Trophoblast cell (in vitro differentiated cells and primary cell): Measurements from ENCODE around the gene GNPDA1.
A peak's percentile ranks its signal among the peaks of the same experiment; 100 is the strongest.

Source experiments
- DNase-seq, 2 donors: peaks; one replicate each; pipeline ENCODE4 v3.0.0-alpha.2; 2016
- H2AFZ ChIP-seq: 2 replicates; pipeline ENCODE4 v1.6.1; 2013; ENCODE audit warnings: low read length, moderate library complexity, mild to moderate bottlenecking; ENCODE audit not compliant: insufficient read depth, poor library complexity
- H2AK5ac ChIP-seq: 2 replicates; pipeline ENCODE4 v1.6.1; 2013; ENCODE audit warnings: mild to moderate bottlenecking, low read length
- H2BK120ac ChIP-seq: 2 replicates; pipeline ENCODE4 v1.6.1; 2013; ENCODE audit warnings: low read length, mild to moderate bottlenecking, moderate library complexity; ENCODE audit not compliant: insufficient read depth, poor library complexity
- H2BK12ac ChIP-seq: 2 replicates; pipeline ENCODE4 v1.6.1; 2013; ENCODE audit warnings: mild to moderate bottlenecking, low read length, moderate library complexity
- H2BK5ac ChIP-seq: 2 replicates; pipeline ENCODE4 v1.6.1; 2013; ENCODE audit warnings: low read length, low read depth, moderate library complexity, mild to moderate bottlenecking; ENCODE audit not compliant: poor library complexity
- H3K14ac ChIP-seq: 2 replicates; pipeline ENCODE4 v1.6.1; 2013; ENCODE audit warnings: mild to moderate bottlenecking, low read length
- H3K18ac ChIP-seq: 2 replicates; pipeline ENCODE4 v1.6.1; 2013; ENCODE audit warnings: mild to moderate bottlenecking, low read length
- H3K23ac ChIP-seq: 2 replicates; pipeline ENCODE4 v1.6.1; 2013; ENCODE audit warnings: low read length
- H3K27ac ChIP-seq: 2 replicates; pipeline ENCODE4 v1.5.1; 2013; ENCODE audit warnings: low read depth, mild to moderate bottlenecking, inconsistent platforms, low read length, moderate library complexity
- H3K27me3 ChIP-seq: 2 replicates; pipeline ENCODE4 v1.6.1; 2013; ENCODE audit warnings: inconsistent platforms, mild to moderate bottlenecking, low read length, moderate library complexity; ENCODE audit not compliant: insufficient read depth
- H3K36me3 ChIP-seq, 2 experiments: 1 replicate in 1 of 2; 2 replicates in 1 of 2; pipeline ENCODE4 v1.6.1; 2013; ENCODE audit warnings: low read length in 2 of 2, mild to moderate bottlenecking in 2 of 2, moderate library complexity in 1 of 2; ENCODE audit not compliant: insufficient read depth in 2 of 2, control insufficient read depth in 1 of 2
- H3K4ac ChIP-seq: 2 replicates; pipeline ENCODE4 v1.6.1; 2013; ENCODE audit warnings: low read depth, mild to moderate bottlenecking, low read length, moderate library complexity
- H3K4me1 ChIP-seq, 2 experiments: 1 replicate in 1 of 2; 2 replicates in 1 of 2; pipeline ENCODE4 v1.6.1; 2013; ENCODE audit warnings: low read length in 2 of 2, mild to moderate bottlenecking in 2 of 2, moderate library complexity in 1 of 2; ENCODE audit not compliant: insufficient read depth in 2 of 2, control insufficient read depth in 1 of 2
- H3K4me2 ChIP-seq: 2 replicates; pipeline ENCODE4 v1.6.1; 2013; ENCODE audit warnings: inconsistent platforms, mild to moderate bottlenecking, low read length, moderate library complexity
- H3K4me3 ChIP-seq: 2 replicates; pipeline ENCODE4 v1.5.1; 2013; ENCODE audit warnings: mild to moderate bottlenecking, low read depth, low read length, inconsistent platforms
- H3K79me1 ChIP-seq: one replicate; pipeline ENCODE4 v1.6.1; 2013; ENCODE audit warnings: low read length
- H3K79me2 ChIP-seq: 2 replicates; pipeline ENCODE4 v1.6.1; 2013; ENCODE audit warnings: low read length, mild to moderate bottlenecking; ENCODE audit not compliant: control insufficient read depth, insufficient read depth, poor library complexity
- H3K9ac ChIP-seq: 2 replicates; pipeline ENCODE4 v1.6.1; 2013; ENCODE audit warnings: mild to moderate bottlenecking, low read length
- H3K9me3 ChIP-seq: 2 replicates; pipeline ENCODE4 v1.6.1; 2013; ENCODE audit warnings: low read depth, mild to moderate bottlenecking, control low read depth, inconsistent platforms, low read length; ENCODE audit not compliant: insufficient read depth
- H4K12ac ChIP-seq: 2 replicates; pipeline ENCODE4 v1.6.1; 2013; ENCODE audit warnings: low read depth, mild to moderate bottlenecking, low read length, moderate library complexity
- H4K8ac ChIP-seq: 2 replicates; pipeline ENCODE4 v1.6.1; 2013; ENCODE audit warnings: low read depth, mild to moderate bottlenecking, low read length, moderate library complexity
- H4K91ac ChIP-seq: one replicate; pipeline ENCODE4 v1.6.1; 2013; ENCODE audit warnings: low read depth, mild to moderate bottlenecking, low read length, moderate library complexity
- WGBS: extraction: QIAGEN DNeasy Blood & Tissue Kit; methylation state at CpG from one replicate; pipeline ENCODE4 v1.1.7; 2013; ENCODE audit warnings: missing lambda C conversion rate; ENCODE audit not compliant: insufficient read length, insufficient coverage; ENCODE audit errors: extremely low coverage; 5-methylcytosine and 5-hydroxymethylcytosine counted together

GNPDA1 gene

DNA sequence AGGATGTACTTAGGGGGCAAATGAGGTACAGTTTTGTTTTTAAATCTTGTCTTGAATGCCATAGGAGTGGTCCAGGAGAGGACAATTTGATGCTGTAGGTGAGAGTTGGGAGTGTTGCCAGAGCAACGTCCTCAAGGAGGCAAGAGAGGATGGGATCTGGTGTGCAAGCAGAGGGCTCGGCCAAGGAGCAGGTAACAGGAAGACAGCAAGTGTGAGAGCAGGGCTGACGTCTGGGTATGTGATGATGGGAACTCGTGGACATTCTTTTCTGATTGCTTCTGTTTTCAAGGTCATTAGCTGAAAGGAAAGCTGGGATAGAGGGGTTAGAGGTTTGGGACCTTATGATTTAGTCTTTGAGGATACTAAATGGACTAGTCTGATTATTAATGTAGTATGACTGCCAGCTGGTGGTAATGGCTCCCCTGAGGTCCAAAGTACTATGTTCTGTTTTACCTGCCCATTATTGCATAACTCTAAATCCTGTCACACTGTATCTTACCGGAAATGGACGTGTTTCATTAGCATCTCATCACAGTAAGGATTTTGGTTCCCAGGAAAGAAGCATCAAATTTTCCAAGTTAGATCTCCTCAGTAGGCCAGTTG lies 15.4 kb downstream of the GNPDA1 start:
- Histone ChIP-seq H3K79me2 (no peaks in the 10 kb centered on the region), H3K9me3 (no peaks in the 10 kb centered on the region), H2BK12ac (no peak overlapping the region), H2BK120ac (no peak overlapping the region), H2AK5ac (no peak overlapping the region), H4K8ac (no peak overlapping the region), H3K4me2 (no peak overlapping the region), H3K14ac (no peak overlapping the region), H3K79me1 (no peaks in the 10 kb centered on the region), H2BK5ac (no peak overlapping the region), H3K4ac (no peak overlapping the region), H3K4me3 (no peak overlapping the region), H3K9ac (no peak overlapping the region), H3K18ac (no peak overlapping the region), H3K27me3 (no peaks in the 10 kb centered on the region), H3K4me1 (peaks cover 0 to 2% of the 10 kb centered on the region in 2 experiments), H3K36me3 (peaks cover 13 to 22% of the 10 kb centered on the region in 2 experiments), H4K91ac (no peak overlapping the region), H3K27ac (no peak overlapping the region), H4K12ac (no peak overlapping the region), H2AFZ (no peak overlapping the region), H3K23ac (no peak overlapping the region)
- no peak for DNase-seq
- WGBS = no CpG with 5 or more reads among the region's 6 CpGs

- H3K9ac ChIP-seq = no peak overlapping the region
- no peak overlapping the region for H2BK5ac ChIP-seq
- H2BK120ac ChIP-seq = no peak overlapping the region
- H3K4me1 ChIP-seq = peaks cover 0 to 2% of the 10 kb centered on the region in 2 experiments
- no peaks in the 10 kb centered on the region for H3K27me3 ChIP-seq
- peak in 1 of 2 donors; percentile 52 for DNase-seq
- no peaks in the 10 kb centered on the region for H3K79me1 ChIP-seq
- no peak overlapping the region for H3K4ac ChIP-seq
- H3K36me3 ChIP-seq = peaks cover 10 to 20% of the 10 kb centered on the region in 2 experiments
- no peak overlapping the region for H3K4me3 ChIP-seq
- no peak overlapping the region for H2AK5ac ChIP-seq
- no peak overlapping the region for H4K8ac ChIP-seq
- H3K14ac ChIP-seq = no peak overlapping the region
- WGBS = no CpG with 5 or more reads among the region's 3 CpGs
- H3K4me2 ChIP-seq = no peak overlapping the region
- H3K9me3 ChIP-seq = no peaks in the 10 kb centered on the region
- no peak overlapping the region for H3K23ac ChIP-seq
- no peak overlapping the region for H4K12ac ChIP-seq
- H3K79me2 ChIP-seq = no peaks in the 10 kb centered on the region
- no peak overlapping the region for H3K18ac ChIP-seq
- no peak overlapping the region for H4K91ac ChIP-seq
- H2AFZ ChIP-seq = no peak overlapping the region
- no peak overlapping the region for H3K27ac ChIP-seq
- H2BK12ac ChIP-seq = no peak overlapping the region
These were observed 17.2 kb downstream of the GNPDA1 start for GRCh38 chr5:141995656-141996055.

- Histone ChIP-seq H3K14ac (no peak overlapping the region), H3K27me3 (no peaks in the 10 kb centered on the region), H3K9ac (no peak overlapping the region), H4K8ac (no peak overlapping the region), H3K79me1 (no peaks in the 10 kb centered on the region), H3K9me3 (no peaks in the 10 kb centered on the region), H3K4ac (no peak overlapping the region), H3K23ac (no peak overlapping the region), H4K12ac (no peak overlapping the region), H3K4me3 (no peak overlapping the region), H3K27ac (no peak overlapping the region), H3K4me2 (no peak overlapping the region), H3K4me1 (peaks cover 0 to 2% of the 10 kb centered on the region in 2 experiments), H2BK12ac (no peak overlapping the region), H3K79me2 (no peaks in the 10 kb centered on the region), H2AK5ac (no peak overlapping the region), H3K18ac (no peak overlapping the region), H2BK5ac (no peak overlapping the region), H2AFZ (no peak overlapping the region), H4K91ac (no peak overlapping the region), H3K36me3 (peaks cover 11 to 23% of the 10 kb centered on the region in 2 experiments), H2BK120ac (no peak overlapping the region)
- WGBS = no CpG with 5 or more reads among the region's 4 CpGs
- DNase-seq = no peak
These were observed 18.2 kb downstream of the GNPDA1 start for GRCh38 chr5:141994511-141995136.

DNA sequence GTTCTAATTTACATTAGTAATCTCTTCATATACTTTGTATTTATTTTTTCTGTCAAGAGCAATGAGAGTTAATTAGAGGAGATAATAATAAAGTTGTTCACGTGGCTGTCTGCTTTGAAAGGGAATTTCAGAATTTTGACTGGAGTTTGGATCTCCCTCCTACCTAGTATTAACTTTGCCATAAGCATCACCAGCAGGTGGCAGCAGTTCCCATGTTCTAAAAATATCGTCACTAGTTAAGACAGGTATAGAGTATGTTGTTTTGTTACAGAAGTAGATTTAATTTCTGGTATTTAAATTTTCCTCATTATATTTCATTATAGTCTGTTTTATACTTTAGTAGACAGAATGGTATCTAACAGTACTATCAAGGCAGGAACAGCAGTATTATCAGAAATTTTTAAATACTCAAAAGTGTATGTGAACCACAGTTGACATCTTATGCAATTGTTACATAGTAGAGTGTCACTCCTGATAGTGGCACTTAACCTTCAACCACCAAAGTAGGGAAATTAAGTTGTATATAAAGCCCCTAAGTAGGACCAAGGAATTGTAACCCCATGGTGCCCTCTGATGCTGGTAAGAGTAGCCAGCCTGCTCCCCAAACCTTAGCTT lies 20.4 kb downstream of the GNPDA1 start:
- Histone ChIP-seq H3K18ac (no peak overlapping the region), H3K4ac (no peak overlapping the region), H2BK5ac (no peak overlapping the region)

More for the DNA sequence above, 20.4 kb downstream of the GNPDA1 start:
- Histone ChIP-seq H3K79me1 (no peaks in the 10 kb centered on the region), H2AFZ (no peak overlapping the region), H4K91ac (no peak overlapping the region), H3K14ac (no peak overlapping the region), H3K4me3 (no peak overlapping the region), H3K27ac (no peak overlapping the region), H3K27me3 (no peaks in the 10 kb centered on the region), H2AK5ac (no peak overlapping the region), H3K4me1 (peaks cover 0 to 2% of the 10 kb centered on the region in 2 experiments), H3K9me3 (no peaks in the 10 kb centered on the region), H2BK120ac (no peak overlapping the region), H3K23ac (no peak overlapping the region), H3K79me2 (no peaks in the 10 kb centered on the region), H2BK12ac (no peak overlapping the region), H4K8ac (no peak overlapping the region), H4K12ac (no peak overlapping the region), H3K9ac (no peak overlapping the region), H3K4me2 (no peak overlapping the region), H3K36me3 (peaks cover 13 to 19% of the 10 kb centered on the region in 2 experiments)
- WGBS = no CpG with 5 or more reads among the region's 2 CpGs
- peak; percentile 73 to 93 for DNase-seq
